Vagina (tissue), 2 donors: ENCODE data around the gene MYL2. TPM values are rescaled to one million over a fixed set of nuclear protein-coding genes. Genes with fewer than 3 reads are reported as not detected.

Source experiments
- DNase-seq, 2 donors: peaks; one replicate each; pipeline ENCODE4 v3.0.0-alpha.2; 2017; ENCODE audit errors: extremely low spot score in 2 of 2
- H3K27ac ChIP-seq: fragments of 200-600 bp; sonication (generic); one replicate; pipeline ENCODE4 v1.5.1; 2019
- H3K27me3 ChIP-seq: fragments of 200-600 bp; sonication (generic); one replicate; pipeline ENCODE4 v1.5.1; 2019
- H3K36me3 ChIP-seq, 2 donors: fragments of 200-600 bp; sonication (generic); one replicate each; pipeline ENCODE4 v1.5.1; 2017 to 2019
- H3K4me1 ChIP-seq: fragments of 200-600 bp; sonication (generic); one replicate; pipeline ENCODE4 v1.5.1; 2019
- H3K4me3 ChIP-seq, 2 donors: fragments of 200-600 bp; sonication (generic); 1 replicate in 1 of 2; 2 replicates in 1 of 2; pipeline ENCODE4 v1.5.1; 2016 to 2019
- H3K9me3 ChIP-seq: fragments of 200-600 bp; sonication (generic); one replicate; pipeline ENCODE4 v1.5.1; 2019
- POLR2A ChIP-seq, 2 donors: fragments of 450-650 bp; IDR thresholded peaks; one replicate each; pipeline ENCODE4 v1.6.1; 2017; ENCODE audit warnings: antibody characterized with exemption in 2 of 2, mild to moderate bottlenecking in 2 of 2, moderate library complexity in 2 of 2
- POLR2AphosphoS5 ChIP-seq, 2 donors: sonication (generic); formaldehyde crosslinking; IDR thresholded peaks; one replicate each; pipeline ENCODE4 v1.9.0; 2017; ENCODE audit warnings: antibody characterized with exemption in 2 of 2, mild to moderate bottlenecking in 2 of 2, low read depth in 1 of 2; ENCODE audit not compliant: insufficient read depth in 1 of 2
- intact Hi-C: fragments of 100-400 bp; cut with DNase I; formaldehyde crosslinking; loops from one replicate; pipeline ENCODE4 v1.15.1; 2023
- total RNA-seq: library from RNA; depleted of rRNA; stranded (reverse); fragments of >200 nt; gene quantifications from one replicate; pipeline ENCODE4 v1.2.3, GENCODE V29; 2016
- TF ChIP-seq, protein P1 (sequence below), 3 experiments: fragments of 450-650 bp in 2 of 3; fragments of 200-600 bp in 1 of 3; sonication (generic) in 1 of 3; IDR thresholded peaks; one replicate each; pipeline ENCODE4 v1.5.1; 2017 to 2019; ENCODE audit warnings: antibody characterized with exemption in 3 of 3, mild to moderate bottlenecking in 2 of 3, moderate library complexity in 2 of 3

The MYL2 gene
- total RNA-seq, 1 donor from 2014 or later = not detected

DNA sequence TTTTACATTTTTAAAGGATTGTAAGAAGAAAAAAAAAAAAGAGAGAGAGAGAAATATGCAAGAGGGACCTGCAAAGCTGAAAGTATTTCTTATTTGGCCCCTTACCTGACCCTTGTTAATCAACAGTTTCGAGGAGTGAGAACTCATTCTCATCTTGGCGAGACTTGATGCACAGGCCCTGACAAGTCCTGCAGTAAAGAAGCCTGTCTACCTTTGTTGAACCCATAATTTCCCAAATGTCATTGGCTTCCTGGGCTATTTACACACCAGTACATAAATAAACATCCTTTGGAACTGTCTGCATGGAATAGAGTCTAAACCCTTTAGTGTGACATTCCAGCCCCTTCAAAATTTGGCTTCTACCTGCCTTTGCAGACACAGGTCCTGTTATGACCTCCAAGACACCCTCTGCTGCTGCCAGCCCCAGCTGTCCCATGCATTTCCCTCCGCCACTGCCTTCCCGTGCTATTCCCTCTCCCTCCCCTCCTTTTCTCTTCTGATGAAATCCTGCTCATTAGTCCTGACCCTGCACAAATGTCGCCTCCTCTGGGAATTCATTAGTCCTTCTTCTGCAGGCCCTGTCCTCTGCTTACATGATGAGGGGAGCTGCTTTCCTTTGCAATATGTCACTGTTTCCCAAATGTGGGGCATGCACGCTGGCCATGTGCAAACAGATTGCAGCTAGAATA, 35.1 kb downstream of the MYL2 start:
- TF ChIP-seq, protein P1, sequence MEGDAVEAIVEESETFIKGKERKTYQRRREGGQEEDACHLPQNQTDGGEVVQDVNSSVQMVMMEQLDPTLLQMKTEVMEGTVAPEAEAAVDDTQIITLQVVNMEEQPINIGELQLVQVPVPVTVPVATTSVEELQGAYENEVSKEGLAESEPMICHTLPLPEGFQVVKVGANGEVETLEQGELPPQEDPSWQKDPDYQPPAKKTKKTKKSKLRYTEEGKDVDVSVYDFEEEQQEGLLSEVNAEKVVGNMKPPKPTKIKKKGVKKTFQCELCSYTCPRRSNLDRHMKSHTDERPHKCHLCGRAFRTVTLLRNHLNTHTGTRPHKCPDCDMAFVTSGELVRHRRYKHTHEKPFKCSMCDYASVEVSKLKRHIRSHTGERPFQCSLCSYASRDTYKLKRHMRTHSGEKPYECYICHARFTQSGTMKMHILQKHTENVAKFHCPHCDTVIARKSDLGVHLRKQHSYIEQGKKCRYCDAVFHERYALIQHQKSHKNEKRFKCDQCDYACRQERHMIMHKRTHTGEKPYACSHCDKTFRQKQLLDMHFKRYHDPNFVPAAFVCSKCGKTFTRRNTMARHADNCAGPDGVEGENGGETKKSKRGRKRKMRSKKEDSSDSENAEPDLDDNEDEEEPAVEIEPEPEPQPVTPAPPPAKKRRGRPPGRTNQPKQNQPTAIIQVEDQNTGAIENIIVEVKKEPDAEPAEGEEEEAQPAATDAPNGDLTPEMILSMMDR (IDR thresholded peaks at IDR 0.05) = no peak
- no peak for TF ChIP-seq POLR2A (IDR thresholded peaks at IDR 0.05)
- no peak for TF ChIP-seq POLR2AphosphoS5 (IDR thresholded peaks at IDR 0.05; ENCODE audit: insufficient read depth in 1 of 2, low read depth in 1 of 2)
- H3K27me3 ChIP-seq = no peaks in the 10 kb centered on the region
- no peak for DNase-seq
- H3K9me3 ChIP-seq = no peaks in the 10 kb centered on the region
- no peak overlapping the region for H3K27ac ChIP-seq
- intact Hi-C loops = loop anchor here (10.0 kb wide), 1 partner anchor 960 kb away; the partner anchor contains the start of gene MAPKAPK5
- H3K36me3 ChIP-seq = no peaks in the 10 kb centered on the region
- no peaks in the 10 kb centered on the region for H3K4me1 ChIP-seq
- no peak overlapping the region for H3K4me3 ChIP-seq

DNA sequence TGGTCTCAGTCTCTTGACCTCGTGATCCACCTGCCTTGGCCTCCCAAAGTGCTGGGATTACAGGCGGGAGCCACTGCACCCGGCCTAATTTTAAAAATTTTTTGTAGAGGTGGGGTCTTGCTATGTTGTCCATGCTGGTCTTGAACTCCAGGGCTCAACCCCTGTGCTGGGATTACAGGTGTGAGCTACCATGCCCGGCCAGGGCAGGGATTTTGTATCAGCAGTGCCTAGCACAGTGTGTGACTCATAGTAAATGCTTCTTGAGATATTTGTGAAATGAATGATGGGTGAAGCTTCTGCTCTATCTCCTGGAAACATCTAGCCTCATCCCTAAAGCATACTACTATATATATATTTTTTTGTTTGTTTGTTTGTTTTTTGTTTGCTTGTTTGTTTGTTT, 37.1 kb downstream of the MYL2 start:
- H3K36me3 ChIP-seq = no peaks in the 10 kb centered on the region
- no peaks in the 10 kb centered on the region for H3K9me3 ChIP-seq
- no peaks in the 10 kb centered on the region for H3K4me1 ChIP-seq
- no peak overlapping the region for H3K4me3 ChIP-seq
- no peak for DNase-seq
- intact Hi-C loops = loop anchor here (10.0 kb wide), 1 partner anchor 962 kb away; the partner anchor contains the start of gene MAPKAPK5
- TF ChIP-seq, protein P1 (IDR thresholded peaks at IDR 0.05) = no peak
- TF ChIP-seq POLR2A (IDR thresholded peaks at IDR 0.05) (no peak), POLR2AphosphoS5 (IDR thresholded peaks at IDR 0.05; ENCODE audit: insufficient read depth in 1 of 2, low read depth in 1 of 2) (no peak)
- H3K27me3 ChIP-seq = no peaks in the 10 kb centered on the region
- H3K27ac ChIP-seq = no peak overlapping the region

DNA sequence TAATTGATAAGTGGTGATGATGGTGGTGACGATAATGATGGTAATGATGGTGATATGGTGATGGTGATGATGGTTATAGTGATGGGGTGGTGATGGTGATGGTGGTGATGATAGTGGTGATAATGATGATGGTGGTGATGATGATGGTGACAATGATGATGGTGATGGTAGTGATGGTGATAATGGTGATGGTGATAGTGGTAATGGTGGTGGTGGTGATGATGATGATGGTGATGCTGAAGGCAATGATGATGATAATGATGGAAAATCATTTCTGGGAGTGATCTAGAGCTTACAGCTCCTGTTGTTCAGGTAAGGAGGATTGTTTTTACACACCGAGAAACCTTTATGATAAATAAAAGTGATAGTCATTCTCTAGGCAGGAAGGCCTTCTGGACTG, 39.7 kb downstream of the MYL2 start:
- no peaks in the 10 kb centered on the region for H3K27me3 ChIP-seq
- no peak overlapping the region for H3K4me3 ChIP-seq
- intact Hi-C loops = loop anchor here (10.0 kb wide), 1 partner anchor 964 kb away; the partner anchor contains the start of gene MAPKAPK5
- H3K27ac ChIP-seq = no peak overlapping the region
- no peak for DNase-seq
- H3K36me3 ChIP-seq = no peaks in the 10 kb centered on the region
- H3K4me1 ChIP-seq = no peaks in the 10 kb centered on the region
- TF ChIP-seq, protein P1 (IDR thresholded peaks at IDR 0.05) = no peak
- H3K9me3 ChIP-seq = no peaks in the 10 kb centered on the region

DNA sequence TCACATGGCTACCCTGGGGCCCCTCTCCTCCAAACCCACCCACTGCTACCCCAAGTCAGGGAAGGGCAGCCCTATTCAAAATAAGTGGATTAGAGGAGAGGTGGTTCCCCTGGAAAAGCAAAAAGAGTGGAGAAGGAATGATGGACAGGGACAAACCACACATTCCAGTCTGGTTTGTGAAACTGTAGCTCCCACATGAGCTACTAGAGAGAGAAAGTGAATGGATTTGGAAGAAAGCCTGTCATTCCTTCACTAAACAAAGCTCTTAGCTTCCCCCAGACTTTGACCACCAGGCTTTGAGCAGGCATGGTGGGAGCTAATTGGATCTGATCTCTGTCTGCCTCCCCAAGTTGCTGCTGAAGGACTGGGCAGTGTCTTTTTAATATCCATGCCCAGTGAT, 45.6 kb downstream of the MYL2 start:
- no peak for DNase-seq
- Histone ChIP-seq H3K9me3 (no peaks in the 10 kb centered on the region), H3K27me3 (no peaks in the 10 kb centered on the region), H3K4me3 (no peak overlapping the region), H3K27ac (no peak overlapping the region), H3K36me3 (no peaks in the 10 kb centered on the region), H3K4me1 (no peaks in the 10 kb centered on the region)
- TF ChIP-seq POLR2AphosphoS5 (IDR thresholded peaks at IDR 0.05; ENCODE audit: insufficient read depth in 1 of 2, low read depth in 1 of 2) (no peak), POLR2A (IDR thresholded peaks at IDR 0.05) (no peak)
- TF ChIP-seq, protein P1 (IDR thresholded peaks at IDR 0.05) = no peak
- intact Hi-C loops = no loop called here

DNA sequence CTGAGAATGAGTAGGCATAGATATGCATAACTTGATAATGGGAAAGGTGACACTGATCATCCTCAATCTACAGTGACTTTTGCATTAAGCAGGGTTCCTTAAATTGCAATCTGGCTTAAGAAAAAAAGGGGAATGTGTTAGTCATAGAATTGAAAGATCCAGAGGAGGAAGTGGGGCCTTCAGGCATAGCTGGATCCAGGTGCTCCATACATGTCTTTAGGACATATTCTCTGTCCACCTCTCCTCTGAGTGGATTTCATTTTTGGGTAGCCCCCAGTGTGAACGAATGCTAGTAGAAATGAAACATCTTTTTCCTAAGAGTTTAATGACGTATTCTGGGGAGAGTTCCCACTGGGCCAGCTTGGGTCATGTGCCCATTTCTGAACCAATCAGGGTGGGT, 46.0 kb downstream of the MYL2 start:
- TF ChIP-seq POLR2AphosphoS5 (IDR thresholded peaks at IDR 0.05; ENCODE audit: insufficient read depth in 1 of 2, low read depth in 1 of 2) (no peak), POLR2A (IDR thresholded peaks at IDR 0.05) (no peak)
- TF ChIP-seq, protein P1 (IDR thresholded peaks at IDR 0.05) = no peak

More for the DNA sequence above, 46.0 kb downstream of the MYL2 start:
- Histone ChIP-seq H3K36me3 (no peaks in the 10 kb centered on the region), H3K9me3 (no peaks in the 10 kb centered on the region), H3K4me1 (no peaks in the 10 kb centered on the region), H3K27ac (no peak overlapping the region), H3K27me3 (no peaks in the 10 kb centered on the region), H3K4me3 (no peak overlapping the region)
- intact Hi-C loops = no loop called here
- DNase-seq = no peak
